ENCODE results near the gene LHFPL3. TPM values are rescaled to one million over a fixed set of nuclear protein-coding genes. Genes with fewer than 3 reads are reported as not detected.

The LHFPL3 gene
- total and polyA plus RNA-seq, 2 donors (not counting 3 experiments of a cell fraction or from before 2014, with no cell fraction given), result not detected

- dilution Hi-C loops (cut with MboI; ENCODE audit: extremely low pct_ligation_motif_present, low sequenced_read_pairs), result no loop called here
Measured at GRCh38 chr7:104444017-104444416, 115.6 kb downstream of the LHFPL3 start.

More at GRCh38 chr7:104444017-104444416, 115.6 kb downstream of the LHFPL3 start:
- Histone ChIP-seq H2AFZ (ENCODE audit: low read depth, low read length) (no peak overlapping the region), H3K9me3 (replicated peaks; ENCODE audit: control insufficient read depth, insufficient read depth, low read length) (no peaks in the 10 kb centered on the region), H3K4me1 (ENCODE audit: control insufficient read depth, extremely low read depth, insufficient read depth, low read length) (no peaks in the 10 kb centered on the region), H3K4me3 (replicated peaks in 1 of 3; ENCODE audit: insufficient read depth in 1 of 3, low read depth in 1 of 3, low read length in 3 of 3) (no peak overlapping the region), H3K27ac (ENCODE audit: insufficient read depth, low read depth, low read length) (no peak overlapping the region), H3K27me3 (ENCODE audit: control insufficient read depth in 2 of 2, insufficient read depth in 2 of 2, low read length in 2 of 2) (no peaks in the 10 kb centered on the region), H3K79me2 (ENCODE audit: control insufficient read depth, insufficient read depth, low read length) (no peaks in the 10 kb centered on the region), H3K4me2 (ENCODE audit: insufficient read depth, low read length) (no peak overlapping the region), H3K9me1 (replicated peaks; ENCODE audit: control insufficient read depth, extremely low read depth, insufficient read depth, low read length) (no peaks in the 10 kb centered on the region), H3K36me3 (ENCODE audit: control insufficient read depth in 2 of 2, extremely low read depth in 1 of 2, insufficient read depth in 2 of 2, low read length in 2 of 2) (no peaks in the 10 kb centered on the region), H3K9ac (replicated peaks; ENCODE audit: extremely low read depth, insufficient read depth, low read length) (no peak overlapping the region), H4K20me1 (replicated peaks; ENCODE audit: control insufficient read depth, extremely low read depth, insufficient read depth, low read length) (no peaks in the 10 kb centered on the region)
- FAIRE-seq, result no peak
- ChIA-PET CTCF (no interaction called here), POLR2A (no interaction called here)
- no peak for TF ChIP-seq MYC (IDR thresholded peaks at IDR 0.05; ENCODE audit: low read depth, low read length)
- no peak for TF ChIP-seq FOS (IDR thresholded peaks at IDR 0.05; ENCODE audit: borderline replicate concordance, insufficient read depth, low read length)
- TF ChIP-seq EZH2 (IDR thresholded peaks at IDR 0.05; ENCODE audit: borderline replicate concordance, low read depth, low read length, severe bottlenecking), result no peak
- no peak for TF ChIP-seq JUN (IDR thresholded peaks at IDR 0.05; ENCODE audit: borderline replicate concordance, insufficient read depth, insufficient read length, low read depth)
- no peak for TF ChIP-seq POLR2A (IDR thresholded peaks at IDR 0.05; ENCODE audit: low read depth, low read length)
- TF ChIP-seq CTCF (IDR thresholded peaks at IDR 0.05; ENCODE audit: extremely low read depth in 1 of 2, insufficient read depth in 1 of 2, low read depth in 1 of 2, low read length in 2 of 2), result no peak
- no peak for TF ChIP-seq GATA2 (IDR thresholded peaks at IDR 0.05; ENCODE audit: insufficient read depth, insufficient read length, low read depth, low read length)
- TF ChIP-seq MAX (IDR thresholded peaks at IDR 0.05; ENCODE audit: insufficient read depth, insufficient read length), result no peak
- TF ChIP-seq POLR2AphosphoS5 (IDR thresholded peaks at IDR 0.05; ENCODE audit: insufficient read depth, low read depth, low read length), result no peak
- no TSS peak for BruUV-seq (replicated peaks)
- no peak for DNase-seq (ENCODE audit: low read depth, low spot score)
- intact Hi-C loops (cut with micrococcal nuclease), result no loop called here

All from endothelial cell of umbilical vein (primary cell).